CD4-positive, alpha-beta T cell treated with Interleukin-10 for 1 hour (primary cell): Measurements from ENCODE around the gene SKAP1.

Source experiments
- DNase-seq: peaks from one replicate; pipeline ENCODE4 v3.0.0-alpha.2; 2020

The SKAP1 gene

DNA sequence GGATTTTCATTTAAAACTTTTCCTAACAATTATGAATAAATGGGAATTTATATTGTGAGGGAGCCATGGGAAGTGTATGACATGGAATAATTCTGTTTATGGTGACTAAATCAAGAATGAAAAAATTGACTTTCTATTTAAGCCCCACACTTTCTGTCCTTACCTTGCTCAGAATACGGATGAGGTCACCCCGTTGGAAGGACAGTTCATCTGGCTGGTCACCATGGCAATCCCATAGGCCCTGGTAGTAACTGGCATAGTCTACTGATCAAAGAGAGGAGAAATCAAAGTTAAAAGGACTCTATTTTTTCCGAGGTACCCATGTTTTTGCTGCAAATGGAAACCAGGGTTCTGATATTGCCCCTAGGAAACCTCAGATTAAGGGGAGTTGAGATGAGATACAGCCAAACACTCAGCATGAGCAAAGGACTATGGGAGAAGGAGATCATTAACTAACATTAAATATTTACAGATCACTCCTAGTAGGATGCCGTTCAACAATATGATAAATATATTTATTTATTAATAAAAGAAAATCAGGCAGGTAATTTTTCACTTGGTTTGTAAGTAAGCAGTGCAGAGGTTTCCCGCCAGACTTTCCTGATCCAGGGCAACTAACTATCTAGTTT, 267.6 kb downstream of the SKAP1 start:
- no peak for DNase-seq

DNA sequence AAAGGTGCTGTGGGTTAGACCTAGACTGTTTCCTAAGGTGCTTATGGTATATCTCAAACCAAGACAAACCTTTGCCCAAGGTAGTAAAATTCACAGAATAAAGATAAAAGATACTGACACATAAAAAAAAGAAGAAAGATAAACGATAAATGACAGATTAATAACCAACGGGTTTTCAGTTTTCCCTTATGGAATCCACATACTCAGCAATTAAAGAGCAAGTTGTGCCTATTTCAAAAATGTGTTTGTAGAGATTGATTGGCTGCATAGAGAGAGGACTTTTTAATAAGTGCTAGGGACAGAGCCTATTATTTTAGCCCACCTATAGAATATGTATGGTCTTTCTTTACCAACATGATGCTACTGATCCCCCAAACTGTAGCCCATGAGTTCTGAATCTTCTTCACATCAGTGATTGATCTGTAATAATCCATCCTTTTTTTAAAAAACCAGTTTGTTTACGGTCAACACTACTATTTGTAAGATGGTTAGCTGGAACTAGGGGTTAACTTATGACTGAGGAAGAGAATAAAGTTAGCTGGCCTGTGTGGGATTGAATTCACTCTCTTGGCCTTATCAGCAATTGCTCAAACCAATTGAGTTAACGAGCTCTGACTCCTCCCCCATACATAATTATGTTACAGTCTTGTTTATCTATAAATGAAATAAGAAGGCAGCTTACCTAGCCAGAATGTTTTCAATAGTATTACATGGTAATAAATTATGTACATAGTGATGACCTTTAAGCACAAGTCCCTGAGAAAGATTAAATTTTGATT, 268.7 kb downstream of the SKAP1 start:
- no peak for DNase-seq

DNA sequence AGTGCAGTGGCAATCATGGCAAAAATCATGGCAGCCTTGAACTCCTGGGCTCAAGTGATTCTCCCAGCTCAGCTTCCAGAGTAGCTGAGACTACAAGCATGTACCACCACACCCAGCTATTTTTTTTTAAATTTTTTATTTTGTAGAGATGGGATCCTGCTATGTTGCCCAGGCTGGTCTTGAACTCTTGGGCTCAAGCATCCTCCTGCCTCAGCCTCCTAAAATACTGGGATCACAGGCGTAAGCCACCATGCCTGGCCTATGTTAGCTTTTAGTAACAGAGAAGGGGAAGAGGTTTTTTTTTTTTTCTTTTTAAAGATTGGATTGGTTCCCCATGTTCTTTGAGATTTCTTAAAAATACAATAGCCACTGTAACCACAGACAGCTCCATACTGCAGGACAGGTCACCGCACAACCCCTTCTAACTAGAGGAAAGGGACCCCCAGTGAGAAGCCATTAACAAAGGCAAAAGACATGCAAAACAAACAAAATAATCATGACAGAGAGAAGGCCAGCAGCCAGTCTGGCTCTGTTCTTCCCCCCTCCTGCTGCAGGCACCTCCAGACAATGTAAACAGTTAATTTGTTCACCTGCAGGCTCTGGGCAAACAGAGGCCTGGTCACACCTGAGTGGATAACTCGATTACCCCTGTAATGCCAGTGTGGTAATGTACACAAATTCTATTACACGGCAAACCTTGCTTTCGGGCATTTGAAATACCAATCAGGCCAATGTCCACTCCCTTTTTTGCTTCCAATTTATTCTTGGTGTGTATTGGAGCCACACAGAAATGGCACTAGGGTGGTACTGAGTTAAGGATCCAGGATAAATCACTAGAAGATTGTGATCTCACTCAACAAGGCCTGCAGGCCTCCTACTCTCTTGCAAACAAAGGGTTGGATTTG, 269.6 kb downstream of the SKAP1 start:
- DNase-seq, result no peak

DNA sequence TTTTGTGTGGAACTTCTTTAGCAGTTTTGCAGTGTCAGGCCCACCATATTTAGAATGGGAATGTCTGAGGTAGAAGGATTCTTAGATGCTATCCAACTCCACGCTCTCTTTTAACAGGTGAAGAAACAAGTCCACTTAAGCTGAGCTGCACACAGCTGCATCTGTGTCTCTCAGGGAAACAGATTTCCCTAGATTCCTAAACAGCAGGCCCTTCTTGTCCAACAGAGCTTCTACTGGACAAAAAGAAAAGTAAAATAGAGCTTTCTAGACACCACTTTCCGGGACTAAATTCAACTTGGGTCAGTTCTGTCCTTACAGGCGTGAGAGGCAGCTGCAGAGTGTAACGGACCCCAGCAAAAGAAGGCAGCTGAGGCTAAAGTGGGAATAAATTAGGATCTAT, 270.8 kb downstream of the SKAP1 start:
- no peak for DNase-seq

DNA sequence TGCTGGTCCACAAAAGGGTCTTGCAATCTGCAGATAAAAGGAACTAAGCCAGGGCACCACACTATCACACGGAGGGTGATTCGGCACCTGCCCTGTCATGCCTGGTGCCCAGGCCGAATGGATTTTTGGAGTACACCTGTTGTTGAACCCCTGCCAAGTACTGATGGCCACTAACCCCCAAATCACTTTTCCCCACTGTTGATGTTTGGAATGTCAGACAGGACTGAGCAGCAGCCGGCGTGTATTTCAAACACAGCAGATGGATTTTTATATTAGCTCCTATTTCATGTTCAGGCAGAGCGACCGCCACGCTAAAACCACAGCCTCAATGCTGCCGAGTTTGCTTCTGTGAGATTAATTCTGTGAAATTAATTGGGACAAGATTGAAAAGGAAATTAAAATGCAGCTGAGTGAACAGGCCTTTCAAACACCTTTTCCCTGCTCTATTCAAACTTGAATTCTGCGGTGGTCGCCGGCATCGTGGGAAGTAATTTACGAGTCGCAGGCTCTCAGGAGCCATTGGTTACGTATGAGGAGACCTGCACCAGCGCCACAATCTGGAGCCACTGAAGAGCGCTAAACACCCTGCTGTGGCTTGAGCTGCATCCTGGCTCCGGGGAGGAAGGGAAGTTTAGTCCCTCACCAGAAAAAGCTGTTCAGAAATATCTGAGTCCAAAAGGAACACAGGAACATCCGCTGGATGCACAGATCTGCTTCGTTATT, 274.0 kb downstream of the SKAP1 start:
- no peak for DNase-seq

- no peak for DNase-seq
Observed at GRCh38 chr17:48153691-48154358, 276.2 kb downstream of the SKAP1 start.

DNA sequence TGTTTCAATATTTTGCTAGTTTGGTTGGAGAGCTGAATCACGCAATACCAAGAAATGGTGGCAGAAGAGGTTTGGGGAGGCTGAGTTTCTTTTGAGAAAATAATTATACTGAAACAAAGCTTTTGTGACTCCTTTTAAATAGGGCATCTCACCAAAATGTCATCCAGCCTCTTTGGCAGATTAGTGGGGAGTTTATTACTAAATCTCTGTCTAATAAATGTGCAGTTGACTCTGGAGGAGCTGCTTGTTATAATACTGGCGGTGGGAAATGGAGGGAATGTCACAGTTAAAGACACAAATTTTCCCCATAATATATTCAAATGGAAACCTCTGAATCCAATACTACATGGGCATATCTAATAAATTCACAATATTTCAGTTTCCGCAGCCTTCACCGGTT, 277.7 kb downstream of the SKAP1 start:
- DNase-seq, result no peak

DNA sequence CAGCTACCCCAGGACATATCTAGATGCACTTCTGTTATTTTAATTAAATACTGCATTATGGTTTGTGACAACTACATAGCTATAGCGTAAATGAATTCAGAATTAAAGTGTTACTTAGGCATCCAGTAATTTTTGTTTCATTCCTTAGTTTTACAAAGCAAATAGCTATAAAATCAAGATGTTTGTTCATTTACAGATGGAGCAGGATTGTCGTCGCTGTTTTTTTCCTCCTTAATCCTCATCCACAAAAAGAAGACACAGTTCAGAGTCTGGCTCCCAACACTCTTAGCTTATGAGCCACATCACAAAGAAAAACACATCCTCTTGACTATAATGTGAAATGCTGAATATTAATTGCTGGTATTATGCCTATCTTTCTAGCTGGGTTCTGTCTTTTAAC, 278.8 kb downstream of the SKAP1 start:
- no peak for DNase-seq

DNA sequence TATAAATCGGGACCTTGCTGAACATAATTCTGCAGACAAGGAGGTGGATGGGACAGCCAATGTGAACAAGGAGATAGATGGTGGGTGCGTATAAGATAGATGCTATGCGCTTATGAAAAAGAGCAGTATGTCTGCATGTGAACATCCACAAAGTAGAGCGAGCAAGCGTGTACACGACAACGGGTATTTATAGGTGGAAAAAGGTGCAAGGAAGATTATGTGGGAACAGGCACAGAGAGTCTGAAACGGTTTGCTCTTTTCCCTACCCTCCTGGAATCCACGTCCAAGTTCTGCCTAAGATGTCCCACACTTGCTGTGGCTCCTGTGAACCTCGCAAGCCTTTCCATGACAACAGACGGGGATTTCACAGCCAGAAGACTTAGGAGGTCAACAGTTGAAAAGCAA, 279.4 kb downstream of the SKAP1 start:
- DNase-seq, result no peak

GRCh38 chr17:48149787-48150463, 280.1 kb downstream of the SKAP1 start:
- DNase-seq, result no peak

DNA sequence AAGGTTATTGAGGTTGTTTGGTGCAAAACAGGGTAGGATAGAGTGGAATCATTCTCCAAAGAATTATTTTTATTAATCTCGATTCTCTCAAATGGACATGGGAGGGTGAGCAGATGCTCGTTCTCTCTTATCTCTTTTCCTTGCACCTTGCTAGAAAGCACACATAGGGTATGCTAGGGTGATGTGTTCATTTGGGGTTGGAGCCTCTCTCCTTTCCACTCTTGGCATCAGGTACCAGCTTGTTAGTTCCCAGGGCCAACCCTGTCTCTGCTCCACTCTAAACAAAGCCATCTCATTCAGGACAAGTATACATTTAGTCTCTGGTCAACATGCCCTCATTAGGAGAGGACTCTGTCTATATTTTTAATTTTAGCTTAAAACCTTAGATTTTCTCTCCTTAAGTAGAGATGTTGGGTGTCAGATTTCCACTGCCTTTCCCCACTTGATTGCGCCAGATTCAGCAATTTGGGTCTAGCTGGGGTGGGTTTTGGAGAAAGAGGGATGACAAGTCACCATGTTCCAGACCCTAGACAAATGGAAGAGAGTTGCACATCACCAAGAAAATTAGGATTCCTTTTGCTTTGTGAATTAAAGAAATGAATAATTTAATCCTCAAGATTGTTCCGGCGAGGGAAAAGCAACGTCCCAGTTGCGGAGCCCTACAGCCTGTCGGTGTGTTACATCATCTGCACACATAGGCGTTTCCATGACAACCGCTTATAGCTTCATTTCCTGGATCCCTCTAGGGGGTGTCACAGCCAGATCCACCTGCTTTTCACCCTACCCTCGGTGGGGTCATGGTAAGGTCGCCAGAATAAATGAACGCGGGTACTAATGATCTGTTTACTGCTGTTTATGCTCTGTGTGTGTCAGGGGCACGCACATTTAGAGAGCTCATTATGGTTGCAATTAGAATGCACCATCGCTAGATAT, 280.9 kb downstream of the SKAP1 start:
- no peak for DNase-seq

DNA sequence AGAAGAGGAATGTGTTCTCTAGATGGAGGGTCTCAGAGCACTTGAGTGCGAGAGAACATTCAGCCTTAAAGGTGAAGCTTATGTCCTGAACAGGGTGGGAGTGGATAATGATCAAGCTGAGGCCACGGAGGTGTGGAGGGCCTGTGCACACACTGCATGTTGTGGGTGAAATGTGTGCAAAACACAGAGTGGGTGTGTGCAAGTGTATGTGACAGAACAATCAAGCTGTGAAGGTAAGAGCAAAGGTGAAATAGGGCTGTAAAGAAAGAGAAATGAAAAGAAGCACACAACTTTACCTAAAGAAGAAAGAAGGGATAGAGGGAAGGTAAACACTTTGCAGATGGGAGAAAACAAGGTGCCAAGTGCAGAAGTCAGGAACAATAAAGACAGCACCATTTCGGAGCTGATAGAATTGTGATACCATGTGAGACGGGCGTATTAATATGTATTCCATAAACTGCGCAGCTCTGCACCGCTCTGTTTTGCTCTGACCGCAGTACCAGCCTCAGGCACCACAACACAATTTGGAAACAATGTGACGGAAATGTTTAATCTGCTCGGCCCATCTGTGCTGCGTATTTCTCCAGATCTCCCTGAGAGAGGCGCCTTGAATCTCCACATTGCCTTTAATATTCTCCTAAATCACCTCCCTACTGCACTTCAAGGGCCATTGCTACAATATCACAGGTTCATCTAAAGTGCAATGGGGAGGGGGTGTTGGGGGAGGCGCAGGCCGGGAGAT, 281.8 kb downstream of the SKAP1 start:
- no peak for DNase-seq

GRCh38 chr17:48144976-48145798, 284.8 kb downstream of the SKAP1 start:
- no peak for DNase-seq

DNA sequence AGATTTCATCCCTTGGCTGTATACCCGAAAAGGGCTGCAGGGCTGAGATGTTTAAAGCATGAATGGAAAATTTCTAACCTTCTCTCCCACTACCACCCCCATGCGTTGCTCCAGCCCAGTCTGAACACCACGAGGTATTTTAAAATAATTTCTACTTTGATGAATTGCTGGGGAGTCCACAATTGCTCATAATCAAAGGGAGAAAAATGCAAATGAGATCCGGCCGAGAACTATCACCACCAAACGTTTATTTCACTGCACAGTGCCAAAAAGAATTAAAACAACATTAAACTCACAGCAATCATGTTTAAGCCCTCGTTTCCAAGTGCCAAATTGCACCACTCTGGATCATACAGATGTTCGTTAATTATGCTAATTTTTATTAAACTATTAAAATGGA, 285.8 kb downstream of the SKAP1 start:
- DNase-seq, result no peak

GRCh38 chr17:48143629-48144028, 286.4 kb downstream of the SKAP1 start:
- no peak for DNase-seq

GRCh38 chr17:48139944-48140343, 290.1 kb downstream of the SKAP1 start:
- no peak for DNase-seq

GRCh38 chr17:48137656-48138055, 292.4 kb downstream of the SKAP1 start:
- DNase-seq, result no peak

DNA sequence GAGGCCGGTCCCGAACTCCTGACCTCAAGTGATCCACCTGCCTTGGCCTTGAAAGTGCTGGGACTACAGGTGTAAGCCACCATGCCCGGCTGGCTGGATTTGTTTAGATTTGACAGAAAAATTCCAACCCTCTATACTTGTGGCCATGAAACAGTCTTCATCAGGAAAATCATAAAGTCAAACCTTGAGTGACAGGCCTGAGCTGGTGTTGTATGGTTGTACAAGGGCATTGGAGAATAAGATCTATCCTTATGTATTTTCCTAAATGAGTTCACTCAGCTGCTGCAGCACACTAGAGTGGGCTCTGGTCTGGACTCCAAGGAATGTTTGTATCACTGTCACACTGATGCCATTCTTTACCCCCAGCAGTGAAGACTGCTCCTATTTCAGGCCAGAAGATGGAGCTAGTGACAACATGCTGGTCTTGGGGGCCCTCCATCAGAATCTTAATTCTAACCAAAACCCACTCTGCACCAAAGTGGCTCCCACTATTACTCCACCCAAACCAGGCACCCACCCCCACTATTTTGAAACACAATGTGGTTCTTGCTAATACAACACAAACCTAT, 295.0 kb downstream of the SKAP1 start:
- DNase-seq, result no peak

- no peak for DNase-seq
Observed at GRCh38 chr17:48132385-48132784, 297.6 kb downstream of the SKAP1 start.
